Dermis lymphatic vessel endothelial cell (primary cell): ENCODE results near the gene CACTIN. TPM values are rescaled to one million over a fixed set of nuclear protein-coding genes. Genes with fewer than 3 reads are reported as not detected.

ENCODE experiments used
- total RNA-seq: library from RNA; depleted of rRNA; stranded (reverse); fragments of >200 nt; gene quantifications from 2 replicates; pipeline ENCODE4 v1.2.1, GENCODE V29; 2014

CACTIN gene
- 17.1 and 18.7 TPM in 2 replicates for total RNA-seq

GRCh38 chr19:3626473-3627350, at the start of gene CACTIN:
TSS of gene CACTIN (minus strand) at chr19:3626790. CDS start at chr19:3626762, 28 bp downstream.

DNA sequence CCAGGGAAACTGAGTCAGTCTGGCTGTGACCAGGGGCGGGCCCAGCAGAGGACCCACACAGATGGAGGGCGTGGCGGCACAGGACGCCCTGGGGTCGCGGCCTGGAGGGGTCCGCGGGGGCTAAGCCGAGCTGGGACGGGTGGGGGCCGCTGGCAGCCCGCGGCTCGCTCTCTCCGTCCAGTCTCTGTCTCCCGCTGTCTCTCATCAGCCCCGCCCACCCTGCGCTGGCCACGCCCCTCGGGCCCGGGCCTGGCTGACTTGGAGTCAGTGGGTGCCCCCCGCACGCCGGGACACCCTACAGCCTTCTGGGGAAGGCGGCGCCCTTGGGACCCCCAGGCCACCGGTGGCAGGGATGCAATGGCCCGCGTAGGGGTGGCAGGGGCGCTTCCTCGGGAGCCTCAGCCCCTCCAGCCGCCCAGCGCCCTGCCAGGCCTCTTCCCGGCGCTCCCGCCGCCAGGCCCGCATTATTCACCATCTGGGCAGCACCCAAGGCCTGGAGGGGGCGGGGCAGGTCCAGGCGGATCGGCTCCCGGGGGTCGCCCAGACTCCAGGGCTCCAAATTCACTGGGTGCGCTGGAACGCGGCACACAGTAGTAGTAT, 19.8 kb downstream of the CACTIN start, which contains the start of gene TBXA2R:
Gene TBXA2R (minus strand): TSS at position 186 of the 600 bp plus-strand sequence. CDS start 6,241 bp downstream, outside the sequence.

DNA sequence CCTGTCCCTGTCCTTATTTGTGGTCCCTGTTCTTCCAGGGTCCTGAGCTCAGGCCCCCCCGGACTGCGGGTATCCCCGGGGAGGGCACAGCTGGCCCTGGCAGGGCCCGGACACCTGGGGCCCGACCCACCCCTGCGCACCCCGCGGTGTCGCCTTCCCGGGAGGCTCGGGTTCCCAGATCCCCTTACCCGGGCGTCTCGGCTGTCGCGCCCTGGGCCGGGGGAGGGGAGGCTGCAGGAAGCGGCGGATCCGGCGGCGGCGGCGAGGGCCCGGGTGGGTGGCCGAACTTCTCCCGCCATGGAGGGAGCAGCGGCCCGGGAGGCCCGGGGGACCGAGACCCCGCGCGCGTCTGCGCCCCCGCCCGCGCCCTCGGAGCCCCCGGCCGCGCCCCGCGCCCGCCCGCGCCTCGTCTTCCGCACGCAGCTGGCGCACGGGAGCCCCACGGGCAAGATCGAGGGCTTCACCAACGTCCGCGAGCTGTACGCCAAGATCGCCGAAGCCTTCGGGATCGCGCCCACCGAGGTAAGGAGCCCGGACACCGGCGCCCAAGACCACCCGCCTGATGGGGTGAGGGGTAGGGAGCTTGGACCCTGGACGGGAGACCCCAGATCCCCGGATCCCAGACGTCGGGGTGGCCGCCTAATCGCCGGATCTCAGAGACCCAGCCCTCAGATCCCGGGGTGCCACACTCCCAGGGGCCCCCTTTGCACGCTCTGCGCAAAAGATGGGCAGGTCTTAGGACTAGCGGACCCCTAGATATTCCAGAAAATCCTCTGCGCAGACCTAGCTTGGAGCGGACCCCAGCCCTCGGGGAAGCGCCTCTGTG, 41.1 kb downstream of the CACTIN start, which contains the start of gene GIPC3:
Gene GIPC3 (plus strand): TSS at position 178 of the 826 bp plus-strand sequence. CDS start 120 bp downstream, at position 298.

DNA sequence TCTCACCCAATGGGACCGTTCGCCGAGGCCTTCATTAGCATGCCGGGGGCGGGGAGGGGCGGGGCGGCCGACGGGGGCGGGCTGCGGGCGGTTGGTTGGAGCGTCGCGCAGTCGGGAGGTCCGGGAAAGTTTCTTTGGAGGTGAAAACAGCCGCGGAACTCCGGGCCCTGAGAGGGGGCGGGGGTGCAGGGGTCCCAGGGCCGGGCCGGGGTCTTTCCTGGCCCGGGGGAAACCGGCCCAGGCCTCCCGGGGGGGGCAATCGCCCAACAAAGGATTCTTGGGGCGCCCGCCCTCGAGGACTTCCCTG, 53.8 kb downstream of the CACTIN start, which contains the start of gene HMG20B:
Gene HMG20B (plus strand): TSS at position 90 of the 307 bp plus-strand sequence. CDS start 366 bp downstream, outside the sequence.

Other genes starting within 250 kb of the CACTIN start
- gene SMIM24, start 146.3 kb downstream of the CACTIN start, total RNA-seq, result not detected in 2 replicates
- not detected in 2 replicates for gene SMIM44, start 143.3 kb downstream of the CACTIN start, total RNA-seq
- 6.6 and 9.5 TPM in 2 replicates for gene DOHH, start 126.1 kb downstream of the CACTIN start, total RNA-seq
- gene FZR1, start 120.5 kb downstream of the CACTIN start, total RNA-seq, result 28.2 and 31.2 TPM in 2 replicates
- gene TEKTIP1, start 87.6 kb downstream of the CACTIN start, total RNA-seq, result not detected in 2 replicates
- 46.9 and 60.1 TPM in 2 replicates for gene MFSD12, start 69.2 kb downstream of the CACTIN start, total RNA-seq
- 65.3 and 66.2 TPM in 2 replicates for gene HMG20B, start 53.8 kb downstream of the CACTIN start, total RNA-seq
- 1.1 and 1.2 TPM in 2 replicates for gene GIPC3, start 41.3 kb downstream of the CACTIN start, total RNA-seq
- gene TBXA2R, start 19.9 kb downstream of the CACTIN start, total RNA-seq, result 1.8 and 2.6 TPM in 2 replicates
- 36.4 and 36.6 TPM in 2 replicates for gene PIP5K1C, start 73.7 kb upstream of the CACTIN start, total RNA-seq
- gene TJP3, start 81.6 kb upstream of the CACTIN start, total RNA-seq, result under 0.01 TPM in 2 replicates
- gene APBA3, start 134.9 kb upstream of the CACTIN start, total RNA-seq, result 15.6 and 19.4 TPM in 2 replicates
- 43.0 and 53.9 TPM in 2 replicates for gene MRPL54, start 135.9 kb upstream of the CACTIN start, total RNA-seq
- not detected in 2 replicates for gene RAX2, start 145.4 kb upstream of the CACTIN start, total RNA-seq
- 0.34 and 2.3 TPM in 2 replicates for gene MATK, start 159.6 kb upstream of the CACTIN start, total RNA-seq
- 0.09 and 0.43 TPM in 2 replicates for gene ZFR2, start 242.2 kb upstream of the CACTIN start, total RNA-seq